ENCODE data around the gene CDRT4.

The CDRT4 gene

DNA sequence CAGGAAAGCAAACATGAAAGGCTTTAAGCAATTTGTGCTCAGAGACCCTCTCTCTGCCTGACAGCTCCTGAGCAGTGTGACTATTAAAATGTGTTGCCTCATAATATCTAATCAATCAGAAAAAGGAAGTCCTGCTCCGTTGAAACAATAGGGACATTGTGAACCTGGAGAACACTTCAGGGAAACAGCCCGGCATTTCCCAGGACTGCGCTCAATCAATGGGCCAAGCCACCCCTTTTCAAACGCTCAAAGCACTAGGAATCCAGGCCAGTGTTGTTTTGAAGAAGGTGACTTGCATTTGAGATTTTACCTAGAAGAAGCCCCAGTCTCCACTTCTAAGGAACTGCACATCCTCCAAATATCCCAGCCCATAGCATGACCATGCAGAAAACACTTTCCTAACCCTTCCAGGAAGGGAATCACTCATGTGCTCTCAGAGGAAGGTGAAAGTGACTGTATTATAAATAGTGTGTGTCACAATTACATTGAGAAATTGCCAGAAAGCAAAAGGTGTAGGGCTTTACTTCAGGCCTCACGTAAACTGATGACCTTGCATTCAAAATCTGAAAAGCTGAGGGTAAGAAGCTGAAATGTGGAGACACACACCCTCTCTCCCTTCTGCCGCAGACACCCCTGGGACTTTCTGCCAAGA lies 19.4 kb downstream of the CDRT4 start:
- Histone ChIP-seq H3K18ac (ENCODE audit: low read length) (peak overlapping the region; percentile 13), H3K4me1 (ENCODE audit: control insufficient read depth, low read depth, low read length) (peaks cover 3% of the 10 kb centered on the region), H3K9ac (ENCODE audit: low read length) (no peak overlapping the region), H3K23ac (ENCODE audit: low read length) (no peak overlapping the region), H2AK5ac (ENCODE audit: low read length) (no peak overlapping the region), H4K5ac (ENCODE audit: low read length) (no peak overlapping the region), H3K79me2 (ENCODE audit: control insufficient read depth, insufficient read depth, low read length) (no peaks in the 10 kb centered on the region), H3K27me3 (ENCODE audit: insufficient read depth, low read length, poor library complexity) (no peaks in the 10 kb centered on the region), H4K8ac (ENCODE audit: low read depth, low read length) (no peak overlapping the region), H3K4me2 (ENCODE audit: low read length) (no peak overlapping the region), H3K27ac (ENCODE audit: low read depth, low read length) (no peak overlapping the region), H3K4ac (ENCODE audit: low read depth, low read length) (no peak overlapping the region), H3K79me1 (ENCODE audit: low read length) (no peaks in the 10 kb centered on the region), H3K36me3 (ENCODE audit: control insufficient read depth, insufficient read depth, low read length) (peaks cover 1% of the 10 kb centered on the region), H2BK120ac (ENCODE audit: low read depth, low read length) (no peak overlapping the region), H2BK5ac (ENCODE audit: low read length) (no peak overlapping the region), H3K56ac (ENCODE audit: low read length) (no peak overlapping the region), H3K4me3 (ENCODE audit: low read length) (no peak overlapping the region), H2BK15ac (replicated peaks; ENCODE audit: low read depth) (no peak overlapping the region)
- no peak for DNase-seq
- no CpG with 5 or more reads among the region's 6 CpGs for WGBS (ENCODE audit: extremely low coverage, insufficient coverage, low lambda C conversion rate)

DNA sequence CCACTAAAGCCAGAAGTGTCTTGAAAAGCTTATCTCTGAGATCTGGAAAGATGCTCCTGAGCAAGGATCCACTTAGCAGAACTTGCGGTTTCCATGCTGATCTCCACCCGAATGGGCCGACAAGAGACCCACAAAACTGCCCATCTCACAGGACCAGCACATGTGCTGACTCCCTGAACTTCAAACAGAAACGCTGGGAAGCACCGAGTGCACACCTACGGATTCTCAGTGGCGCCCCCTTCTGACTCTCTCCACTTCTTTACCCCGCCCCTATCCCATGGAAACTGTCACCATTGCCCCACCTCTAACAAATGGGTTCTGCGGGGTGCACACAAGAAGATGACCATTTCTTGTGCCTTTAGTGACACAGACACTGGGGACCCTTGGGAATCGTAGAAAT lies 21.4 kb downstream of the CDRT4 start:
- H3K23ac ChIP-seq (ENCODE audit: low read length) = no peak overlapping the region
- H3K18ac ChIP-seq (ENCODE audit: low read length) = no peak overlapping the region
- no peak overlapping the region for H2BK5ac ChIP-seq (ENCODE audit: low read length)
- H2BK120ac ChIP-seq (ENCODE audit: low read depth, low read length) = no peak overlapping the region
- no peak overlapping the region for H4K8ac ChIP-seq (ENCODE audit: low read depth, low read length)
- H3K27me3 ChIP-seq (ENCODE audit: insufficient read depth, low read length, poor library complexity) = no peaks in the 10 kb centered on the region
- no peak overlapping the region for H2BK15ac ChIP-seq (replicated peaks; ENCODE audit: low read depth)
- no peak overlapping the region for H3K4ac ChIP-seq (ENCODE audit: low read depth, low read length)
- H3K9ac ChIP-seq (ENCODE audit: low read length) = no peak overlapping the region
- no peak overlapping the region for H3K4me3 ChIP-seq (ENCODE audit: low read length)
- no CpG with 5 or more reads among the region's 10 CpGs for WGBS (ENCODE audit: extremely low coverage, insufficient coverage, low lambda C conversion rate)
- H3K79me2 ChIP-seq (ENCODE audit: control insufficient read depth, insufficient read depth, low read length) = no peaks in the 10 kb centered on the region
- no peak overlapping the region for H3K27ac ChIP-seq (ENCODE audit: low read depth, low read length)
- H3K56ac ChIP-seq (ENCODE audit: low read length) = no peak overlapping the region
- no peaks in the 10 kb centered on the region for H3K79me1 ChIP-seq (ENCODE audit: low read length)
- DNase-seq = peak; percentile 57
- H4K5ac ChIP-seq (ENCODE audit: low read length) = no peak overlapping the region
- peaks cover 1% of the 10 kb centered on the region for H3K36me3 ChIP-seq (ENCODE audit: control insufficient read depth, insufficient read depth, low read length)
- peaks cover 3% of the 10 kb centered on the region for H3K4me1 ChIP-seq (ENCODE audit: control insufficient read depth, low read depth, low read length)
- H2AK5ac ChIP-seq (ENCODE audit: low read length) = no peak overlapping the region
- H3K4me2 ChIP-seq (ENCODE audit: low read length) = no peak overlapping the region

DNA sequence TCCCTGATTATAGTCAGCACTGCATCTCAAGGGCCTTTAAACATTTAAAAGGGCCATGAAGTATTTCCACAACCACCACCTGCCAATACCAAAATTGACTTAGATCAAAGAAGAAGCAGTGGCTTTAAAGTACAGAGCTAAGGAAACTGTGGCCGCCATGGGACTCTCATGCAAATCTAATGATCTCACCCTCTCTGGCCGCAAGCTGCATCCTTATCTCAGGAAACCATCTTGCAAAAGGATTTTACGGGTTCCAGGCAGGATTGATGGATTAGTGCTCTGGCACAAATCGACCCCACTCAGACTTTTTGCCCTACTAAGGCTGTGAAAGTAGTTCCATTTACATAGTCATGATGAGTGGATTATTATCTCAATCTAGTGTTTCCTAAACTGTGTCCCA lies 22.6 kb downstream of the CDRT4 start:
- Histone ChIP-seq H3K56ac (ENCODE audit: low read length) (no peak overlapping the region), H3K23ac (ENCODE audit: low read length) (no peak overlapping the region), H3K4me3 (ENCODE audit: low read length) (no peak overlapping the region), H2BK120ac (ENCODE audit: low read depth, low read length) (no peak overlapping the region), H2BK5ac (ENCODE audit: low read length) (no peak overlapping the region), H3K79me2 (ENCODE audit: control insufficient read depth, insufficient read depth, low read length) (no peaks in the 10 kb centered on the region), H3K4me2 (ENCODE audit: low read length) (no peak overlapping the region), H3K36me3 (ENCODE audit: control insufficient read depth, insufficient read depth, low read length) (no peaks in the 10 kb centered on the region), H3K27me3 (ENCODE audit: insufficient read depth, low read length, poor library complexity) (no peaks in the 10 kb centered on the region), H4K5ac (ENCODE audit: low read length) (no peak overlapping the region), H3K27ac (ENCODE audit: low read depth, low read length) (peak overlapping the region; percentile 49), H3K9ac (ENCODE audit: low read length) (no peak overlapping the region), H4K8ac (ENCODE audit: low read depth, low read length) (no peak overlapping the region), H3K79me1 (ENCODE audit: low read length) (no peaks in the 10 kb centered on the region), H2BK15ac (replicated peaks; ENCODE audit: low read depth) (no peak overlapping the region), H3K4me1 (ENCODE audit: control insufficient read depth, low read depth, low read length) (peaks cover 3% of the 10 kb centered on the region), H3K4ac (ENCODE audit: low read depth, low read length) (no peak overlapping the region), H3K18ac (ENCODE audit: low read length) (no peak overlapping the region), H2AK5ac (ENCODE audit: low read length) (no peak overlapping the region)
- whole genome bisulfite sequencing (ENCODE audit: extremely low coverage, insufficient coverage, low lambda C conversion rate) = no CpG with 5 or more reads among the region's 4 CpGs
- DNase-seq = peak; percentile 96

DNA sequence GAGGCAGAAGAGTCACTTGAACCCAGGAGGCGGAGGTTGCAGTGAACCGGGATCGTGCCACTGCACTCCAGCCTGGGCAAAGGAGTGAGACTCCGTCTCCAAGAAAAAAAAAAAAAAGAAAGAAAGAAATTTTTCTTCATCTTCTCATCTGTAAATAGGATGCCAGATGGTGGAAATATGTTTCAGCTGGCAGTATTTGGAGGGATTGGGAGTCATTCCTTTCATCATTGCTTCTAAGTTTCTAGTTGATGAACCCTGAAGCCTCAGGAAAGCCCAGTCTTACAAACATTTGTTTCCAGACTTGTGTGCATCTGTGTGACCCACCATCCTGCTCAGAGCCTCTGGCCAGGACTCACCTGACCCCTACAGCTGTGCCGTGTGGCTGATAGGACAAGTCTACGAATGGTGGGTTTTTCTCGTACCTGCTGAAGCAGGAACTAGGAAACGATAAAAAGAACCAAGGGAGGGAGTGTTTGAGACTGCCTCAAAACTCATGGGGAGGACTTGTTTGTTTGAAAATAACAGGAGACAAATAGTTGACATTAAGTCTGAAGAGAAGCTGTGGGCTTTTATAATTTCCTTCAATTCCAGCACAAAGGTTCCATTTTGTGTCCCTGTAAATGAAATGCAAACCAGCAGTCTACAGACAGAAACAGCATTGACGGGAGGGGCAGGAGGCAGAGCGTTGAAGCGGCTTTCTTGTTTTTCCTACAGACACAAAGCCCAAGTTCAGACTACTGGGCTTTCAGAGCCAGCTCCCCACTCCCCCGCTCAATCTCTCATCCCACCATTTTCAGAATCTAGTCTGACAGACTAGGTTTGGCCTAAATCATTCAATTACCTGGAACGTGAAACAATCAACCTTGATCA lies 24.9 kb downstream of the CDRT4 start:
- Histone ChIP-seq H3K27me3 (ENCODE audit: insufficient read depth, low read length, poor library complexity) (no peaks in the 10 kb centered on the region), H2AK5ac (ENCODE audit: low read length) (no peak overlapping the region), H3K18ac (ENCODE audit: low read length) (no peak overlapping the region), H3K36me3 (ENCODE audit: control insufficient read depth, insufficient read depth, low read length) (no peaks in the 10 kb centered on the region), H2BK15ac (replicated peaks; ENCODE audit: low read depth) (no peak overlapping the region), H3K9ac (ENCODE audit: low read length) (no peak overlapping the region), H3K23ac (ENCODE audit: low read length) (no peak overlapping the region), H3K27ac (ENCODE audit: low read depth, low read length) (no peak overlapping the region), H2BK5ac (ENCODE audit: low read length) (no peak overlapping the region), H3K4me2 (ENCODE audit: low read length) (no peak overlapping the region), H4K5ac (ENCODE audit: low read length) (no peak overlapping the region), H3K4me1 (ENCODE audit: control insufficient read depth, low read depth, low read length) (peaks cover 3% of the 10 kb centered on the region), H3K4ac (ENCODE audit: low read depth, low read length) (no peak overlapping the region), H2BK120ac (ENCODE audit: low read depth, low read length) (no peak overlapping the region), H4K8ac (ENCODE audit: low read depth, low read length) (no peak overlapping the region), H3K79me1 (ENCODE audit: low read length) (no peaks in the 10 kb centered on the region), H3K56ac (ENCODE audit: low read length) (peak overlapping the region; percentile 17), H3K4me3 (ENCODE audit: low read length) (no peak overlapping the region), H3K79me2 (ENCODE audit: control insufficient read depth, insufficient read depth, low read length) (no peaks in the 10 kb centered on the region)
- DNase-seq = no peak
- WGBS (ENCODE audit: extremely low coverage, insufficient coverage, low lambda C conversion rate) = no CpG with 5 or more reads among the region's 13 CpGs

DNA sequence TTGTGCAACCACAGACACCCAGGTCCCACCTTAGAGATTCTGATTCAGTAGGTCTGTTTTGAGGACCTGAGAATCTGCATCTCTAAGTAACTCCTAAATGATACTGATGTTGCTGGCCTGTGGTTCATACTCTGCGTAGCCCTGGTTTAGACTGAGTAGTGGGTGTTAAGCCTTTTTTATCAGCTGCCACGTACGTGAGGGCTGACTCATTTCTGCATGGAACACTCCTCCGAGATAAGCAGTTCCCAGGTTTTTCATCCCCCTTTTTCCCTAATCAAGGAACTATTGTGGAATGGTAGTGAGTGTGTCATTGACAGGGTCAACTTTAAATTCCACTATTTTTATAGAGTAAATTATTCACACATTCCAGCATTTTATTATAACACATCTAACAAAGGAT lies 26.1 kb downstream of the CDRT4 start:
- Histone ChIP-seq H3K79me2 (ENCODE audit: control insufficient read depth, insufficient read depth, low read length) (no peaks in the 10 kb centered on the region), H3K4me3 (ENCODE audit: low read length) (no peak overlapping the region), H3K4ac (ENCODE audit: low read depth, low read length) (no peak overlapping the region), H2AK5ac (ENCODE audit: low read length) (no peak overlapping the region), H3K79me1 (ENCODE audit: low read length) (no peaks in the 10 kb centered on the region), H3K18ac (ENCODE audit: low read length) (no peak overlapping the region), H3K4me2 (ENCODE audit: low read length) (no peak overlapping the region), H3K9ac (ENCODE audit: low read length) (no peak overlapping the region), H3K4me1 (ENCODE audit: control insufficient read depth, low read depth, low read length) (peaks cover 3% of the 10 kb centered on the region), H3K27me3 (ENCODE audit: insufficient read depth, low read length, poor library complexity) (no peaks in the 10 kb centered on the region), H3K36me3 (ENCODE audit: control insufficient read depth, insufficient read depth, low read length) (no peaks in the 10 kb centered on the region), H2BK5ac (ENCODE audit: low read length) (no peak overlapping the region), H2BK120ac (ENCODE audit: low read depth, low read length) (no peak overlapping the region), H4K5ac (ENCODE audit: low read length) (no peak overlapping the region), H3K56ac (ENCODE audit: low read length) (no peak overlapping the region), H4K8ac (ENCODE audit: low read depth, low read length) (no peak overlapping the region), H3K27ac (ENCODE audit: low read depth, low read length) (no peak overlapping the region), H3K23ac (ENCODE audit: low read length) (no peak overlapping the region), H2BK15ac (replicated peaks; ENCODE audit: low read depth) (no peak overlapping the region)
- no CpG with 5 or more reads among the region's 4 CpGs for WGBS (ENCODE audit: extremely low coverage, insufficient coverage, low lambda C conversion rate)
- no peak for DNase-seq
